T47D (cell line): ENCODE results near the gene DLK1.

ENCODE experiments used
- DNase-seq, 2 experiments: peaks; one replicate each; pipeline versions ENCODE4 v3.0.0 to v3.0.0-alpha.2; 2011 to 2012; ENCODE audit warnings: low read depth in 1 of 2, low spot score in 1 of 2
- JUND ChIP-seq: IDR thresholded peaks from 2 replicates; pipeline ENCODE4 v1.6.1; 2012; ENCODE audit warnings: low read depth
- in situ Hi-C: cut with HindIII; loops from 2 replicates; pipeline ENCODE4 v1.10.0; 2016; ENCODE audit warnings: low sequenced_read_pairs, low pct_unique_long_range_greater_than_20kb

Gene DLK1

GRCh38 chr14:100711493-100711892 lies 15.2 kb upstream of the DLK1 start:
- no peak for DNase-seq
- in situ Hi-C loops = no loop called here
- no peak for TF ChIP-seq JUND

GRCh38 chr14:100712490-100712889 lies 14.2 kb upstream of the DLK1 start:
- in situ Hi-C loops = no loop called here
- DNase-seq = no peak
- TF ChIP-seq JUND = no peak

GRCh38 chr14:100713705-100714104 lies 13.0 kb upstream of the DLK1 start:
- in situ Hi-C loops = no loop called here
- TF ChIP-seq JUND = no peak
- DNase-seq = no peak

GRCh38 chr14:100714258-100714892 lies 12.3 kb upstream of the DLK1 start:
- in situ Hi-C loops = no loop called here
- no peak for TF ChIP-seq JUND
- no peak for DNase-seq

GRCh38 chr14:100715332-100715731 lies 11.4 kb upstream of the DLK1 start:
- DNase-seq = no peak
- no peak for TF ChIP-seq JUND
- in situ Hi-C loops = no loop called here

GRCh38 chr14:100715803-100716202 lies 10.9 kb upstream of the DLK1 start:
- DNase-seq = no peak
- in situ Hi-C loops = no loop called here
- TF ChIP-seq JUND = no peak

- in situ Hi-C loops = no loop called here
- DNase-seq = no peak
- no peak for TF ChIP-seq JUND
Observed at GRCh38 chr14:100717386-100717785, 9.3 kb upstream of the DLK1 start.

GRCh38 chr14:100719976-100720520 lies 6.6 kb upstream of the DLK1 start:
- TF ChIP-seq JUND = no peak
- in situ Hi-C loops = no loop called here
- no peak for DNase-seq

GRCh38 chr14:100721568-100721967 lies 5.1 kb upstream of the DLK1 start:
- no peak for DNase-seq
- in situ Hi-C loops = no loop called here
- TF ChIP-seq JUND = no peak

GRCh38 chr14:100722367-100722766 lies 4.3 kb upstream of the DLK1 start:
- in situ Hi-C loops = no loop called here
- no peak for DNase-seq
- TF ChIP-seq JUND = no peak

- DNase-seq = no peak
- TF ChIP-seq JUND = no peak
- in situ Hi-C loops = no loop called here
Observed at GRCh38 chr14:100723135-100723829, 3.4 kb upstream of the DLK1 start.

GRCh38 chr14:100723830-100724437 lies 2.8 kb upstream of the DLK1 start:
- in situ Hi-C loops = no loop called here
- TF ChIP-seq JUND = no peak
- no peak for DNase-seq

GRCh38 chr14:100724536-100724935 lies 2.2 kb upstream of the DLK1 start:
- no peak for DNase-seq
- in situ Hi-C loops = no loop called here
- no peak for TF ChIP-seq JUND
